ENCODE measurements around the gene TCP1. TPM values are rescaled to one million over a fixed set of nuclear protein-coding genes. Genes with fewer than 3 reads are reported as not detected.

Gene TCP1
- total and polyA plus RNA-seq, 2 of the 13 experiments (the other 11 are each of a cell fraction or from before 2014, with no cell fraction given) = 116 to 553 TPM

GRCh38 chr6:159761873-159762680 is 27.3 kb downstream of the TCP1 start, which contains the start of gene ACAT2 (continued):
- no peak for TF ChIP-seq NPAS2 (CRISPR knock-in tag; IDR thresholded peaks at IDR 0.05; ENCODE audit: borderline replicate concordance)
- TF ChIP-seq NFRKB (IDR thresholded peaks at IDR 0.05) = no peak
- TF ChIP-seq SMC3 (IDR thresholded peaks at IDR 0.05; ENCODE audit: low read length) = no peak
- peak; percentile 58 for TF ChIP-seq REPIN1 (CRISPR knock-in tag; IDR thresholded peaks at IDR 0.05; ENCODE audit: borderline replicate concordance, low read depth)
- TF ChIP-seq, protein P1, sequence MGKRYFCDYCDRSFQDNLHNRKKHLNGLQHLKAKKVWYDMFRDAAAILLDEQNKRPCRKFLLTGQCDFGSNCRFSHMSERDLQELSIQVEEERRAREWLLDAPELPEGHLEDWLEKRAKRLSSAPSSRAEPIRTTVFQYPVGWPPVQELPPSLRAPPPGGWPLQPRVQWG (CRISPR knock-in tag; IDR thresholded peaks at IDR 0.05; ENCODE audit: borderline replicate concordance, low read depth) = 0 out of 2 replicates have a peak, but pooled peaks have one; percentile 43
- 0 out of 2 replicates have a peak, but pooled peaks have one; percentile 10 for TF ChIP-seq ZNF629 (CRISPR knock-in tag; conservative IDR thresholded peaks at IDR 0.05)
- TF ChIP-seq, protein P2, sequence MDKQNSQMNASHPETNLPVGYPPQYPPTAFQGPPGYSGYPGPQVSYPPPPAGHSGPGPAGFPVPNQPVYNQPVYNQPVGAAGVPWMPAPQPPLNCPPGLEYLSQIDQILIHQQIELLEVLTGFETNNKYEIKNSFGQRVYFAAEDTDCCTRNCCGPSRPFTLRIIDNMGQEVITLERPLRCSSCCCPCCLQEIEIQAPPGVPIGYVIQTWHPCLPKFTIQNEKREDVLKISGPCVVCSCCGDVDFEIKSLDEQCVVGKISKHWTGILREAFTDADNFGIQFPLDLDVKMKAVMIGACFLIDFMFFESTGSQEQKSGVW (CRISPR knock-in tag; IDR thresholded peaks at IDR 0.05; ENCODE audit: borderline replicate concordance) = peak; percentile 96; the same call in 1 of the 2 replicates
- TF ChIP-seq SIN3B (IDR thresholded peaks at IDR 0.05; ENCODE audit: low read length) = no peak
- TF ChIP-seq SMYD3 (CRISPR knock-in tag; IDR thresholded peaks at IDR 0.05) = peak; percentile 87
- TF ChIP-seq ATF5 (CRISPR knock-in tag; IDR thresholded peaks at IDR 0.05; ENCODE audit: low read depth) = no peak
- peak; percentile 66 for TF ChIP-seq ZNF142 (CRISPR knock-in tag; IDR thresholded peaks at IDR 0.05)
- no peak for TF ChIP-seq NFE2 (CRISPR knock-in tag; IDR thresholded peaks at IDR 0.05)
- TF ChIP-seq PLRG1 (conservative IDR thresholded peaks at IDR 0.05) = no peak
- peak; percentile 33; the same call in 1 of the 2 replicates for TF ChIP-seq KMT2B (CRISPR knock-in tag; IDR thresholded peaks at IDR 0.05)
- TF ChIP-seq, protein P3, sequence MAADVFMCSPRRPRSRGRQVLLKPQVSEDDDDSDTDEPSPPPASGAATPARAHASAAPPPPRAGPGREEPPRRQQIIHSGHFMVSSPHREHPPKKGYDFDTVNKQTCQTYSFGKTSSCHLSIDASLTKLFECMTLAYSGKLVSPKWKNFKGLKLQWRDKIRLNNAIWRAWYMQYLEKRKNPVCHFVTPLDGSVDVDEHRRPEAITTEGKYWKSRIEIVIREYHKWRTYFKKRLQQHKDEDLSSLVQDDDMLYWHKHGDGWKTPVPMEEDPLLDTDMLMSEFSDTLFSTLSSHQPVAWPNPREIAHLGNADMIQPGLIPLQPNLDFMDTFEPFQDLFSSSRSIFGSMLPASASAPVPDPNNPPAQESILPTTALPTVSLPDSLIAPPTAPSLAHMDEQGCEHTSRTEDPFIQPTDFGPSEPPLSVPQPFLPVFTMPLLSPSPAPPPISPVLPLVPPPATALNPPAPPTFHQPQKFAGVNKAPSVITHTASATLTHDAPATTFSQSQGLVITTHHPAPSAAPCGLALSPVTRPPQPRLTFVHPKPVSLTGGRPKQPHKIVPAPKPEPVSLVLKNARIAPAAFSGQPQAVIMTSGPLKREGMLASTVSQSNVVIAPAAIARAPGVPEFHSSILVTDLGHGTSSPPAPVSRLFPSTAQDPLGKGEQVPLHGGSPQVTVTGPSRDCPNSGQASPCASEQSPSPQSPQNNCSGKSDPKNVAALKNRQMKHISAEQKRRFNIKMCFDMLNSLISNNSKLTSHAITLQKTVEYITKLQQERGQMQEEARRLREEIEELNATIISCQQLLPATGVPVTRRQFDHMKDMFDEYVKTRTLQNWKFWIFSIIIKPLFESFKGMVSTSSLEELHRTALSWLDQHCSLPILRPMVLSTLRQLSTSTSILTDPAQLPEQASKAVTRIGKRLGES (CRISPR knock-in tag; IDR thresholded peaks at IDR 0.05; ENCODE audit: borderline replicate concordance) = no peak
- TF ChIP-seq TEAD2 (CRISPR knock-in tag; IDR thresholded peaks at IDR 0.05) = 0 out of 2 replicates have a peak, but pooled peaks have one; percentile 18
- TF ChIP-seq ZNF746 (CRISPR knock-in tag; IDR thresholded peaks at IDR 0.05) = no peak; the same call in 1 of the 2 replicates

Data from HepG2 (cell line).